K562 (cell line): ENCODE measurements around the gene HSPB7. TPM values are rescaled to one million over a fixed set of nuclear protein-coding genes. Genes with fewer than 3 reads are reported as not detected.

Experiments used
- ATAC-seq: fragments of 200-7000 bp; cut with Tn5 transposase; 3 replicates; pipeline ENCODE4 v1.9.1; 2020; ENCODE audit warnings: moderate library complexity
- BruUV-seq: library from RNA; stranded (reverse); fragments of 400-500 nt; replicated peaks from 2 replicates; lab custom pipeline; 2021; lab: Mats Ljungman, UMichigan
- CTCF ChIA-PET: fragments of 300-600 bp; formaldehyde crosslinking; extraction: SDS; loops from one replicate; lab custom pipeline; 2021; ENCODE audit warnings: low intra/inter-chr PET ratio; lab: Yijun Ruan, JAX
- POLR2A ChIA-PET: fragments of 300-600, 350-650 bp; sonication (Branson Sonifier 250); formaldehyde crosslinking; extraction: SDS; loops from one replicate; lab custom pipeline; 2021; ENCODE audit warnings: antibody characterized with exemption, inconsistent platforms; lab: Yijun Ruan, JAX
- DNase-seq, 4 experiments: peaks; one replicate each; pipeline versions ENCODE4 v3.0.0 to v3.0.0-alpha.2; 2011 to 2018; ENCODE audit warnings: low spot score in 3 of 4, mixed read lengths in 3 of 4; ENCODE audit errors: extremely low read depth in 1 of 4
- FAIRE-seq: peaks from 2 replicates; lab custom pipeline; 2011; peaks lifted over from hg19 to GRCh38; lab: Jason Lieb, UNC
- H2AFZ ChIP-seq: 2 replicates; pipeline ENCODE4 v1.6.0; 2011; ENCODE audit warnings: low read depth, low read length, control low read depth, inconsistent platforms
- H3K27ac ChIP-seq: fragments of 200-600 bp; 3 replicates; pipeline ENCODE4 v1.8.0; 2011; ENCODE audit warnings: low read depth, mild to moderate bottlenecking, control low read depth, inconsistent platforms, low read length, moderate library complexity, mixed read lengths; ENCODE audit errors: extremely low read depth
- H3K27me3 ChIP-seq, 2 experiments: fragments of 300-600 bp in 1 of 2; 2 replicates in 1 of 2; 3 replicates in 1 of 2; pipeline versions ENCODE4 v1.6.0 to v1.8.0; 2011; ENCODE audit warnings: inconsistent platforms in 2 of 2, low read length in 2 of 2, mild to moderate bottlenecking in 1 of 2, mixed read lengths in 1 of 2, moderate library complexity in 1 of 2; ENCODE audit not compliant: control insufficient read depth in 2 of 2, insufficient read depth in 2 of 2
- H3K36me3 ChIP-seq: fragments of 300-600 bp; 3 replicates; pipeline ENCODE4 v1.8.0; 2011; ENCODE audit warnings: mild to moderate bottlenecking, low read length, inconsistent platforms; ENCODE audit not compliant: control insufficient read depth, insufficient read depth
- H3K4me1 ChIP-seq, 2 experiments: fragments of 200-600 bp in 1 of 2; replicated peaks in 1 of 2; 2 replicates in 1 of 2; 3 replicates in 1 of 2; pipeline versions ENCODE4 v1.5.1 to v1.8.0; 2011; ENCODE audit warnings: inconsistent platforms in 2 of 2, low read length in 2 of 2, mild to moderate bottlenecking in 1 of 2, mixed read lengths in 1 of 2, moderate library complexity in 1 of 2; ENCODE audit not compliant: control insufficient read depth in 2 of 2, insufficient read depth in 2 of 2
- H3K4me2 ChIP-seq: 2 replicates; pipeline ENCODE4 v1.6.1; 2011; ENCODE audit warnings: low read length, control low read depth, inconsistent platforms, mixed read lengths; ENCODE audit not compliant: insufficient read depth
- H3K4me3 ChIP-seq: fragments of 200-600 bp; sonication (generic), shearing (Covaris generic); 2 replicates; pipeline ENCODE4 v1.5.1; 2016; ENCODE audit warnings: control low read depth, inconsistent platforms
- H3K79me2 ChIP-seq: fragments of 200-600 bp; 3 replicates; pipeline ENCODE4 v1.8.0; 2011; ENCODE audit warnings: low read length, inconsistent platforms; ENCODE audit not compliant: control insufficient read depth, insufficient read depth
- H3K9ac ChIP-seq, 2 experiments: 2 replicates each; pipeline versions ENCODE4 v1.6.0 to v1.6.1; 2011; ENCODE audit warnings: low read depth in 2 of 2, low read length in 2 of 2, control low read depth in 1 of 2, inconsistent platforms in 1 of 2, mild to moderate bottlenecking in 1 of 2, mixed read lengths in 1 of 2; ENCODE audit not compliant: insufficient read depth in 1 of 2
- H3K9me1 ChIP-seq: one replicate; pipeline ENCODE4 v1.6.0; 2011; ENCODE audit warnings: inconsistent platforms, mild to moderate bottlenecking, low read length, moderate library complexity; ENCODE audit not compliant: control insufficient read depth, insufficient read depth
- H3K9me3 ChIP-seq: replicated peaks from 2 replicates; pipeline ENCODE4 v1.5.1; 2011; ENCODE audit warnings: low read depth, low read length, inconsistent platforms; ENCODE audit not compliant: control insufficient read depth, insufficient read depth
- H4K20me1 ChIP-seq: replicated peaks from 2 replicates; pipeline ENCODE4 v1.6.1; 2011; ENCODE audit warnings: low read length, inconsistent platforms, mixed read lengths; ENCODE audit not compliant: control insufficient read depth, insufficient read depth
- EGR1 ChIP-seq: fragments of 450-650 bp; conservative IDR thresholded peaks from 2 replicates; pipeline ENCODE4 v1.6.1; 2017; ENCODE audit warnings: mild to moderate bottlenecking
- ELF2 ChIP-seq: fragments of 250-450 bp; sonication (Bioruptor Pico); IDR thresholded peaks from 2 replicates; pipeline ENCODE4 v1.5.0; 2021; ENCODE audit warnings: mild to moderate bottlenecking
- ETV5 ChIP-seq: sonication (generic); formaldehyde crosslinking; IDR thresholded peaks from 2 replicates; pipeline ENCODE4 v1.4.0; 2020; ENCODE audit warnings: low read depth, mild to moderate bottlenecking, missing genetic modification reagents
- HDAC1 ChIP-seq, 2 experiments: fragments of 450-650 bp; IDR thresholded peaks; 2 replicates each; pipeline ENCODE4 v1.6.1; 2016 to 2017; ENCODE audit warnings: inconsistent platforms in 1 of 2, mild to moderate bottlenecking in 1 of 2, moderate library complexity in 1 of 2
- HMBOX1 ChIP-seq: sonication (generic); IDR thresholded peaks from 2 replicates; pipeline ENCODE4 v1.6.1; 2016
- PHF8 ChIP-seq: fragments of 200-600 bp; sonication (generic); IDR thresholded peaks from 2 replicates; pipeline ENCODE4 v1.6.1; 2012; ENCODE audit warnings: mixed run types, mild to moderate bottlenecking, inconsistent platforms, low read length, moderate library complexity, borderline replicate concordance
- RCOR1 ChIP-seq, 2 experiments: IDR thresholded peaks; 2 replicates each; pipeline ENCODE4 v1.6.1; 2012; ENCODE audit warnings: low read depth in 2 of 2, low read length in 2 of 2, borderline replicate concordance in 1 of 2, improper control_type of control experiment in 1 of 2
- SP1 ChIP-seq: sonication (generic); formaldehyde crosslinking; IDR thresholded peaks from 2 replicates; pipeline ENCODE4 v1.8.1; 2022; ENCODE audit warnings: mild to moderate bottlenecking, missing genetic modification reagents
- TFAP4 ChIP-seq: sonication (generic); formaldehyde crosslinking; IDR thresholded peaks from 2 replicates; pipeline ENCODE4 v1.8.0; 2022; ENCODE audit warnings: missing genetic modification reagents, mild to moderate bottlenecking, moderate library complexity, borderline replicate concordance
- VEZF1 ChIP-seq: fragments of 200-800 bp; sonication (Bioruptor generic); IDR thresholded peaks from 2 replicates; pipeline ENCODE4 v1.6.1; 2017; ENCODE audit warnings: missing genetic modification characterization, missing compliant biosample characterization
- ZNF232 ChIP-seq: sonication (generic); formaldehyde crosslinking; IDR thresholded peaks from 2 replicates; pipeline ENCODE4 v1.8.0; 2022; ENCODE audit warnings: mild to moderate bottlenecking, missing genetic modification reagents
- ZNF639 ChIP-seq, 2 experiments: fragments of 200-800 bp in 1 of 2; sonication (Bioruptor generic) in 1 of 2; sonication (generic) in 1 of 2; formaldehyde crosslinking in 1 of 2; IDR thresholded peaks in 1 of 2; conservative IDR thresholded peaks in 1 of 2; 2 replicates each; pipeline versions ENCODE4 v1.5.0 to v1.6.1; 2016 to 2020; ENCODE audit warnings: missing compliant biosample characterization in 1 of 2, missing genetic modification characterization in 1 of 2, missing genetic modification reagents in 1 of 2
- ZNF655 ChIP-seq: fragments of 250-450 bp; sonication (Bioruptor Pico); IDR thresholded peaks from 2 replicates; pipeline ENCODE4 v1.5.0; 2021
- WGBS: fragments of 100-300 bp; shearing (Covaris generic); methylation state at CpG from one replicate; pipeline ENCODE4 v1.1.6; 2016; ENCODE audit warnings: low coverage, mixed read lengths; ENCODE audit not compliant: insufficient coverage; ENCODE audit errors: missing lambda C conversion rate; 5-methylcytosine and 5-hydroxymethylcytosine counted together
- in situ Hi-C: fragments of 300-500 bp; cut with MboI; formaldehyde crosslinking; loops from 4 replicates; pipeline ENCODE4 v1.15.0; 2018; ENCODE audit warnings: inconsistent platforms, mixed read lengths
- intact Hi-C: fragments of 100-400 bp; cut with micrococcal nuclease; formaldehyde crosslinking; loops from 2 replicates; pipeline ENCODE4 v1.14.2; 2022
- polyA plus RNA-seq, 8 experiments: library from polyadenylated mRNA; depleted of rRNA in 4 of 8; stranded (reverse) in 5 of 8; unstranded in 3 of 8; fragments of >200 nt; fragmentation: Nextera tagmentation in 2 of 8; fragmentation: Illumina TruSeq in 1 of 8; extraction: Ambion mirVana in 2 of 8; extraction: Trizol in 1 of 8; gene quantifications; 2 replicates each; pipeline versions ENCODE4 v1.2.1 to v1.2.3, GENCODE V29; 2011 to 2014; ENCODE audit warnings: inconsistent platforms in 1 of 8, missing spikeins in 1 of 8
- total RNA-seq, 7 experiments: library from RNA; depleted of rRNA in 6 of 7; stranded (reverse); fragments of >200 nt in 6 of 7; fragmentation: Illumina TruSeq in 2 of 7; extraction: Trizol in 2 of 7; gene quantifications; 2 replicates each; pipeline versions ENCODE4 v1.2.1 to v1.2.3, GENCODE V29; 2011 to 2021; ENCODE audit warnings: low replicate concordance in 1 of 7

The HSPB7 gene
- total and polyA plus RNA-seq, 9 of the 15 experiments (the other 6 are each of a cell fraction or from before 2014, with no cell fraction given) = 0.05 to 0.19 (median 0.07) TPM; not detected in 6

GRCh38 chr1:16026723-16027484 lies 9.1 kb upstream of the HSPB7 start:
- peak; percentile 85 for ATAC-seq
- H3K4me1 ChIP-seq = peaks cover 7 to 50% of the 10 kb centered on the region in 2 experiments; a peak in 3 of 5 replicates
- FAIRE-seq = peak; percentile 86
- WGBS = 21% methylated on average over 21 of the region's 33 CpGs
- intact Hi-C loops = no loop called here
- ChIA-PET CTCF (no interaction called here), POLR2A (interaction anchor here (0.6 kb wide), 2 partner anchors 33 to 516 kb away, joined by 3 to 4 read pairs; no protein-coding TSS in a partner anchor)
- BruUV-seq = no TSS peak
- in situ Hi-C loops = no loop called here
- H4K20me1 ChIP-seq = no peaks in the 10 kb centered on the region
- peak overlapping the region; percentile 92 for H2AFZ ChIP-seq
- no peaks in the 10 kb centered on the region for H3K9me3 ChIP-seq
- H3K9ac ChIP-seq = peak overlapping the region; percentile 22 to 64; a peak in 3 of 4 replicates
- peak; percentile 79 to 88 (median 88) for DNase-seq
- no peaks in the 10 kb centered on the region for H3K9me1 ChIP-seq
- no peaks in the 10 kb centered on the region for H3K36me3 ChIP-seq
- peak overlapping the region; percentile 29 for H3K4me3 ChIP-seq
- H3K79me2 ChIP-seq = no peaks in the 10 kb centered on the region
- peaks cover 7 to 32% of the 10 kb centered on the region in 2 experiments; a peak in 3 of 5 replicates for H3K27me3 ChIP-seq
- H3K27ac ChIP-seq = no peak overlapping the region
- H3K4me2 ChIP-seq = peak overlapping the region; percentile 79
- TF ChIP-seq ZNF655 (CRISPR knock-in tag) = no peak
- peak; percentile 57 for TF ChIP-seq EGR1
- TF ChIP-seq ZNF639 (CRISPR knock-in tag; conservative IDR thresholded peaks at IDR 0.05 in 1 of 2, IDR thresholded peaks at IDR 0.05 in 1 of 2) = no peak
- peak; percentile 67; the same call in 1 of the 2 replicates for TF ChIP-seq TFAP4 (CRISPR knock-in tag)
- TF ChIP-seq PHF8 = peak; percentile 26; the same call in 1 of the 2 replicates
- no peak for TF ChIP-seq ETV5 (CRISPR knock-in tag)
- no peak for TF ChIP-seq ELF2 (CRISPR knock-in tag)
- no peak for TF ChIP-seq HMBOX1
- TF ChIP-seq VEZF1 = peak; percentile 74
- TF ChIP-seq ZNF232 = no peak
- TF ChIP-seq SP1 = peak; percentile 61; the same call in 1 of the 2 replicates
- no peak for TF ChIP-seq HDAC1 (IDR thresholded peaks at IDR 0.05)
- TF ChIP-seq RCOR1 (IDR thresholded peaks at IDR 0.05; ENCODE audit: borderline replicate concordance in 1 of 2, low read depth in 2 of 2, low read length in 2 of 2) = 0 out of 4 replicates have a peak, but pooled peaks of 1 of the 2 experiments have one; percentile 31
